Ishikawa (cell line): ENCODE data around the gene CCDC200.

Experiments
- CEBPB ChIP-seq: IDR thresholded peaks from 2 replicates; pipeline ENCODE4 v1.6.1; 2012
- EP300 ChIP-seq: IDR thresholded peaks from 2 replicates; pipeline ENCODE4 v1.6.1; 2012; ENCODE audit warnings: borderline replicate concordance
- RAD21 ChIP-seq: IDR thresholded peaks from 2 replicates; pipeline ENCODE4 v1.6.1; 2012; ENCODE audit warnings: low read depth
- TF ChIP-seq, protein P1 (sequence below): IDR thresholded peaks from 2 replicates; pipeline ENCODE4 v1.6.1; 2012

GRCh38 chr17:43213545-43213944 is 14.9 kb downstream of the CCDC200 start:
- TF ChIP-seq CEBPB (no peak), EP300 (no peak), RAD21 (no peak)
- TF ChIP-seq, protein P1, sequence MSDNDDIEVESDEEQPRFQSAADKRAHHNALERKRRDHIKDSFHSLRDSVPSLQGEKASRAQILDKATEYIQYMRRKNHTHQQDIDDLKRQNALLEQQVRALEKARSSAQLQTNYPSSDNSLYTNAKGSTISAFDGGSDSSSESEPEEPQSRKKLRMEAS = no peak
